Uterus (tissue), 4 donors: ENCODE results near the gene SIPA1L3. TPM values are rescaled to one million over a fixed set of nuclear protein-coding genes. Genes with fewer than 3 reads are reported as not detected.
A peak's percentile ranks its signal among the peaks of the same experiment; 100 is the strongest.

ENCODE experiments used
- DNase-seq, 2 donors: peaks; one replicate each; pipeline ENCODE4 v3.0.0-alpha.2; 2019 to 2020
- H3K27ac ChIP-seq, 2 donors: fragments of 200-600 bp; sonication (generic); 1 replicate in 1 of 2; 2 replicates in 1 of 2; pipeline ENCODE4 v1.5.1; 2016 to 2018
- H3K27me3 ChIP-seq, 2 donors: fragments of 200-600 bp; sonication (generic); one replicate each; pipeline ENCODE4 v1.5.1; 2018 to 2019; ENCODE audit warnings: control low read depth in 1 of 2
- H3K36me3 ChIP-seq, 2 donors: fragments of 200-600 bp; sonication (generic); one replicate each; pipeline ENCODE4 v1.5.1; 2019; ENCODE audit warnings: control low read depth in 1 of 2
- H3K4me1 ChIP-seq, 2 donors: fragments of 200-600 bp; sonication (generic); one replicate each; pipeline ENCODE4 v1.5.1; 2018 to 2019; ENCODE audit warnings: control low read depth in 1 of 2
- H3K4me3 ChIP-seq, 2 donors: fragments of 200-600 bp; sonication (generic); 1 replicate in 1 of 2; 2 replicates in 1 of 2; pipeline ENCODE4 v1.5.1; 2018 to 2019; ENCODE audit warnings: mild to moderate bottlenecking in 1 of 2
- H3K9me3 ChIP-seq, 2 donors: fragments of 200-600 bp; sonication (generic); one replicate each; pipeline ENCODE4 v1.5.1; 2019; ENCODE audit warnings: control low read depth in 1 of 2
- POLR2A ChIP-seq, 2 donors: fragments of 450-650 bp; IDR thresholded peaks; one replicate each; pipeline ENCODE4 v1.6.1; 2016; ENCODE audit warnings: antibody characterized with exemption in 2 of 2, mild to moderate bottlenecking in 1 of 2, moderate library complexity in 1 of 2
- intact Hi-C: fragments of 100-400 bp; cut with DNase I; formaldehyde crosslinking; loops from one replicate; pipeline ENCODE4 v1.15.1; 2023; ENCODE audit warnings: low total_unique reads
- total RNA-seq, 4 donors: library from RNA; depleted of rRNA in 3 of 4; stranded (reverse); fragments of >200 nt in 3 of 4; gene quantifications; one replicate each; pipeline versions ENCODE4 v1.1.0 to v1.2.4, GENCODE V29; 2014 to 2023
- TF ChIP-seq, protein P1 (sequence below), 4 experiments: fragments of 200-600 bp in 2 of 4; fragments of 450-650 bp in 2 of 4; sonication (generic) in 2 of 4; IDR thresholded peaks; one replicate each; pipeline ENCODE4 v1.5.1; 2016 to 2019; ENCODE audit warnings: antibody characterized with exemption in 4 of 4, mild to moderate bottlenecking in 2 of 4, moderate library complexity in 1 of 4
- donor health status: DM: yes; HTN: yes; CAD: no.

SIPA1L3 gene
- total RNA-seq, 4 donors from 2014 or later: 11.5 to 41.8 (median 21.5) TPM

DNA sequence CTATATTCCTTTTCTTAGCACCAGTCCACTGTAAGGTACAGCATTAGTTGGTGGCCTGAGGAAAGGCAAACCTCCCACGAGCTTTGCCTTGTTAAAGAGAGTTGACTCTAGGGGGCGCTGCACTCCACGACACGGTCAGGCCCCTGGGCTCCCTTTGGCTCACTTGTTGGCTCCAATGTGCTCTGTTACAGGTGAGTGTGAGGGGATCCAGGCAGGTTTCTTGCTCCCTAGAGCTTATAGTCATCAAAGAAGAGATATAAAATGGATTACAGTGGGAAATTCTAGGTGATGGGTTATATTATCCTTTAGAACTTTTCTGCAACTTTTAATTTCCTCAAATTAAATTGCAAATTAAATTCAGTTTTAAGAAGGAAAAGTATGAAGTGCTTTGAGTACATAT, 4.3 kb upstream of the SIPA1L3 start:
- H3K27ac ChIP-seq: no peak overlapping the region
- peak; percentile 46 to 54 for DNase-seq
- H3K27me3 ChIP-seq: no peaks in the 10 kb centered on the region
- intact Hi-C loops: no loop called here
- no peaks in the 10 kb centered on the region for H3K9me3 ChIP-seq
- no peaks in the 10 kb centered on the region for H3K36me3 ChIP-seq
- TF ChIP-seq, protein P1, sequence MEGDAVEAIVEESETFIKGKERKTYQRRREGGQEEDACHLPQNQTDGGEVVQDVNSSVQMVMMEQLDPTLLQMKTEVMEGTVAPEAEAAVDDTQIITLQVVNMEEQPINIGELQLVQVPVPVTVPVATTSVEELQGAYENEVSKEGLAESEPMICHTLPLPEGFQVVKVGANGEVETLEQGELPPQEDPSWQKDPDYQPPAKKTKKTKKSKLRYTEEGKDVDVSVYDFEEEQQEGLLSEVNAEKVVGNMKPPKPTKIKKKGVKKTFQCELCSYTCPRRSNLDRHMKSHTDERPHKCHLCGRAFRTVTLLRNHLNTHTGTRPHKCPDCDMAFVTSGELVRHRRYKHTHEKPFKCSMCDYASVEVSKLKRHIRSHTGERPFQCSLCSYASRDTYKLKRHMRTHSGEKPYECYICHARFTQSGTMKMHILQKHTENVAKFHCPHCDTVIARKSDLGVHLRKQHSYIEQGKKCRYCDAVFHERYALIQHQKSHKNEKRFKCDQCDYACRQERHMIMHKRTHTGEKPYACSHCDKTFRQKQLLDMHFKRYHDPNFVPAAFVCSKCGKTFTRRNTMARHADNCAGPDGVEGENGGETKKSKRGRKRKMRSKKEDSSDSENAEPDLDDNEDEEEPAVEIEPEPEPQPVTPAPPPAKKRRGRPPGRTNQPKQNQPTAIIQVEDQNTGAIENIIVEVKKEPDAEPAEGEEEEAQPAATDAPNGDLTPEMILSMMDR (IDR thresholded peaks at IDR 0.05): peak; percentile 38 to 67 (median 54)
- no peak for TF ChIP-seq POLR2A (IDR thresholded peaks at IDR 0.05)
- no peaks in the 10 kb centered on the region for H3K4me1 ChIP-seq
- no peak overlapping the region for H3K4me3 ChIP-seq

DNA sequence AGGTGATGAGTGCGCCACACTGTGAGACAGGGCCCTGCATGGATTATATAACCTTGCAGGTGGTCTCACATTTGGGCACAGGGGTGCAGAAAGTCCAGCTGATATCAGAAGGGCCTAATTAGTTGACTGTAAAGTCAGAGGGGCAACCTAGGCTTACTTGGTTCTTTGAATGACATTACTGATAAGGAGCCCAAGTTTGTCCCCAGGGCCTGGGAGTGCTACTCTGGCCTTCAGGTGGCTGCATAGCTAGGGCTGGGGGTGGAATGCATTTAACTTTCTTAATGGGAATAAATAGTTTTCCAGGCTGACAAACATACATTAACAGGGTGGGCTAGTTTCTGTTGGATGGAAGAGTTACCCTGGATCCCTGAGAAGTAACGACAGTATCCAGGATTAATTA, 3.9 kb upstream of the SIPA1L3 start:
- no peaks in the 10 kb centered on the region for H3K4me1 ChIP-seq
- no peak for DNase-seq
- intact Hi-C loops: no loop called here
- H3K4me3 ChIP-seq: no peak overlapping the region
- H3K36me3 ChIP-seq: no peaks in the 10 kb centered on the region
- H3K27ac ChIP-seq: no peak overlapping the region
- H3K9me3 ChIP-seq: no peaks in the 10 kb centered on the region
- TF ChIP-seq, protein P1 (IDR thresholded peaks at IDR 0.05): no peak
- TF ChIP-seq POLR2A (IDR thresholded peaks at IDR 0.05): no peak
- H3K27me3 ChIP-seq: no peaks in the 10 kb centered on the region

DNA sequence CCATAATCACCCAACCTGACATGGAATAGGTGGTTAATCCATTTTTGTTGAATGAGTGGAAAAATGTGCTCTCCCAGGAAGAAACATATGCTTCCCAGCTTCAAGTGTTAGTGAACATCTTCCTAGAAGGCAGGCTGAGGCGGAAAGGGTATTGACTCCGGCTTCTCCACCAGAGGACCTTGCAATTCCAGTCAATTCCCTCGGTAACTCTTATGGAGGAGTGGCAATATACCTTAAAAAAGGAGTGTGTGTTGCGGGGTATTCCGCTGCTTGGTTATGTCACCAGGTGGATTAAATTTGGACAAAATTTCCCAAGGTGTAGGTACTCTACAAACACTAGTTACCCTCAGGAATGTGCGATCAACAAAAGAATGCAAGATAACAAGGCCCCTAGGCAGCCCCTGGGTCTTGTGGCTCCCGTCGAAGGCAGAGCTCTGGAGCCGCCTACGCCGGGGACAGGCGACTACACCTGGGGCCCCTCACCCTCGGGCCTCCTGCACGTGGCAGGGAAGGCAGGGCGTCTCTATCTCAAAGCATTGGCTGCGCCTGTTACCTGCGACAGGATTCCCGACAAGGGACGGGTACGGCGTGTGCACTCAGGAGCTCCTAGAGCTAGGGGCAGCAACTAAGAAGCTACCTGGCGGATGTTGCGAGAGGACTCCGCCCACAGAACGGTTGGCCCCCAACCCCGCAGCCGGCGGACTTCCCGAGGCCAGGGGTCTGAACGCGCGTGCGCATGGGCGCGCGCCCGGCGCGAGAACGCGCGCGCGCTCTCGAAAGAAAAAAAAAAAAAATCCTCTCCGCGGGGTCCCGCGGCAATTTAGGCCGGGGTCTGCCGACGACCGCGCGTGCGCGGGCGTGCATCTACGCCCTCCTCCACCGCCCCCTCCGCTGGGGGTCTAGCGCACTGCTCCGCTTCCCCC, 801 bp upstream of the SIPA1L3 start, which contains the start of gene WDR87:
TSS of gene WDR87 (minus strand) at position 649 of the 923 bp plus-strand sequence. CDS start 8,355 bp downstream, outside the sequence.
- TF ChIP-seq POLR2A (IDR thresholded peaks at IDR 0.05): no peak
- TF ChIP-seq, protein P1 (IDR thresholded peaks at IDR 0.05): no peak
- H3K4me1 ChIP-seq: no peaks in the 10 kb centered on the region
- intact Hi-C loops: no loop called here
- peak; percentile 17 to 25 for DNase-seq
- no peaks in the 10 kb centered on the region for H3K9me3 ChIP-seq
- no peaks in the 10 kb centered on the region for H3K27me3 ChIP-seq
- H3K4me3 ChIP-seq: peak within 1 kb of the TSS; percentile 72 to 76
- peak within 1 kb of the TSS; percentile 55 to 56 for H3K27ac ChIP-seq
- H3K36me3 ChIP-seq: no peaks in the 10 kb centered on the region

DNA sequence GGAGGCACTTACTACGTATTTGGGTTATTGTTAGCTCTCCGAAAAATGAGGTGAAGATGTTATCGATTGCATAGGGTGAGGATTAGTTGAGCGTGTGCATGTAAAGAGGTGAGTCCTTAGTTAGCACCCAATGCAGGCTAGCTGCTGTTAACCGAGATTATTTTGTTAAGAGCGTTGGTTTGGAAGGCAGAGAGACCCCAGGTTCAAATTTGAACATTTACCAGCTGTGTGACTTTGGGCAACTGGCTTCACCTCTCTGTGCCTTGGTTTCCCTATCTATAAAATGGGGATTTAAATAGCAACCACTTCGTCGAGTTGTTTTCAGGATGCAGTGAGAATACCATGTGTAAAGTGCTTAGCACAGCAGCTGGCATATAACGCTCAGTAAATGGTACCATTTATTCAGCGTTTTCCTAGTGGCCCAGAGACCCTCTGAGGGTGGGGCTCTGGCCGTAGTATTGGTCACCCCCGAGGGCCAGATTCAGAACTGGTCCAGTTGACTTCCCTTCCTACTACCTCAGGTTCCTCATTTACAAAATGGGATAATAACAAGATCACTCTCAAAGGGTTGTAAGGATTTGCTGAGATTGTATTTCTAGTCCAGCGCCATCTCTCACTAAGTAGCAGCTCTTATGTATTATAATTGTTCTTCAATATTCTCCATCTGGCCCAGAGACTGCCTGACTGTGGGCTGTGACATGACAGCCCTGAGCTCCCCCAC, 887 bp downstream of the SIPA1L3 start:
- Histone ChIP-seq H3K9me3 (no peaks in the 10 kb centered on the region), H3K4me1 (no peaks in the 10 kb centered on the region), H3K27me3 (no peaks in the 10 kb centered on the region), H3K36me3 (no peaks in the 10 kb centered on the region), H3K27ac (no peak overlapping the region), H3K4me3 (peak overlapping the region; percentile 72 to 76)
- TF ChIP-seq, protein P1 (IDR thresholded peaks at IDR 0.05): no peak
- TF ChIP-seq POLR2A (IDR thresholded peaks at IDR 0.05): no peak
- no peak for DNase-seq
- intact Hi-C loops: no loop called here
